ENCODE data around the gene ZHX3.

DNA sequence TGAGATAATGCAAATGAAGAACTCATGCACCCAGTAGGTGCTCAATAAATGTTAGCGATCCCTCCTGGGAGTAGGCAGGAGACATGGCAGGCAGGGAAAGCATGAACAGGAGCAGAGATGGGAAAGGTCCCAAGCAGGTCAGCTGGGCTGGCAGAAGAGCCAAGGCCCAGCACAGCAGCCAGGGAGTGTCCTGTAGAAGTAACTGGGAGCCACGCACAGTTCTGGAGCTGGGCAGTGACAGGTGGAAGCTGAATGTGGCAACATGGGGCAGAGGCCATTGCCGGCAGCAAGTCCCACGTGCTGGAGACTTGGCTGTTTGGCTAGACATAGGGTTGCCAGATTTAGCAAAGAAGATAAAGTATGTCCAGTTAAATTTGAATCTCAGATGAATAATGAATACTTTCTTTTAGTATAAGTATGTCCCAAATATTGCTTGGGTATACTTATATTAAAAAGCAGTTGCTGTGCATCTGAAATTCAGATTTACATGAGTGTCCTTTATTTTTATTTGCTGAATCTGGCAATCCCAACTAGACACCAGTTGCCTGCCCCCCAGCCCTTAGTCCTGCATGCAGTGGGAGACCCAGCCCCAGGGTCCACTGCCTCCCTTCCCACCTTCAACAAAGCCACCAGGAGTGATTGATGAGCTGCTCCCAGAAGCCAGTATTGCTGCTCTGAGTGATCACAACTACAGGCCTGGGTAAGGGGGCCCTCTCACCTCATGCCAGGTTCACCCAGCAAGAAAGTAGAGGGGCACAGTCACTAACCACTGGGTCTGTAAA, 19.4 kb upstream of the ZHX3 start:
- TF ChIP-seq POLR2A (IDR thresholded peaks at IDR 0.05; ENCODE audit: low read depth, low read length) (no peak), RFX5 (IDR thresholded peaks at IDR 0.05; ENCODE audit: low read depth, low read length) (no peak), RCOR1 (IDR thresholded peaks at IDR 0.05; ENCODE audit: insufficient replicate concordance, low read length) (no peak), BHLHE40 (IDR thresholded peaks at IDR 0.05; ENCODE audit: low read depth, low read length) (no peak), MAFK (IDR thresholded peaks at IDR 0.05; ENCODE audit: low read depth, low read length) (no peak), CHD1 (IDR thresholded peaks at IDR 0.05; ENCODE audit: low read depth, low read length) (no peak), SMC3 (IDR thresholded peaks at IDR 0.05; ENCODE audit: low read depth, low read length) (no peak), RAD21 (IDR thresholded peaks at IDR 0.05; ENCODE audit: low read length) (no peak)
- TF ChIP-seq, protein P1, sequence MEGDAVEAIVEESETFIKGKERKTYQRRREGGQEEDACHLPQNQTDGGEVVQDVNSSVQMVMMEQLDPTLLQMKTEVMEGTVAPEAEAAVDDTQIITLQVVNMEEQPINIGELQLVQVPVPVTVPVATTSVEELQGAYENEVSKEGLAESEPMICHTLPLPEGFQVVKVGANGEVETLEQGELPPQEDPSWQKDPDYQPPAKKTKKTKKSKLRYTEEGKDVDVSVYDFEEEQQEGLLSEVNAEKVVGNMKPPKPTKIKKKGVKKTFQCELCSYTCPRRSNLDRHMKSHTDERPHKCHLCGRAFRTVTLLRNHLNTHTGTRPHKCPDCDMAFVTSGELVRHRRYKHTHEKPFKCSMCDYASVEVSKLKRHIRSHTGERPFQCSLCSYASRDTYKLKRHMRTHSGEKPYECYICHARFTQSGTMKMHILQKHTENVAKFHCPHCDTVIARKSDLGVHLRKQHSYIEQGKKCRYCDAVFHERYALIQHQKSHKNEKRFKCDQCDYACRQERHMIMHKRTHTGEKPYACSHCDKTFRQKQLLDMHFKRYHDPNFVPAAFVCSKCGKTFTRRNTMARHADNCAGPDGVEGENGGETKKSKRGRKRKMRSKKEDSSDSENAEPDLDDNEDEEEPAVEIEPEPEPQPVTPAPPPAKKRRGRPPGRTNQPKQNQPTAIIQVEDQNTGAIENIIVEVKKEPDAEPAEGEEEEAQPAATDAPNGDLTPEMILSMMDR (conservative IDR thresholded peaks at IDR 0.05; ENCODE audit: low read depth, low read length), result no peak
